Ammon's horn (tissue), 1 donor: ENCODE results near the gene BCL2.

Source experiments
- DNase-seq: peaks from one replicate; pipeline ENCODE4 v3.0.0-alpha.2; 2016; ENCODE audit warnings: low spot score

The BCL2 gene

DNA sequence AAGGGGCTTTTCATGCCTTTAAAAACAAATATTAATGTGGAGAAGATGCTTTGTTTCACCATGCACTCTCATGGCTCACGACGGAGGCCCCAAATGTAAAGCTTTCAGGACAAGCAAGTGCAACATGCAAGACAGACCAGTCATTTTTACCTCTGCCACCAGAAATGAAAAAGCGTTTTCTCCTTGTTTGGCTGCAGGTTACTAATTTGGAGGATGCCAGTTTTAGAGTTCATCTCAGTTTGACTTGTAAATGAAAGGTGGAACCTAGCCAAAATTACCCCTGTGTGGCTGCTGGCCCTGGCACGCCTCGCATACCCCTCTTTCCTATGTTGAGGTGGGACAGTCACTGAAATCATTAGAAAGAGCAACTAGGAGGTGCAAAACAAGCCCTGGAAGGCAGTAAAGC, 138.6 kb downstream of the BCL2 start:
- no peak for DNase-seq

DNA sequence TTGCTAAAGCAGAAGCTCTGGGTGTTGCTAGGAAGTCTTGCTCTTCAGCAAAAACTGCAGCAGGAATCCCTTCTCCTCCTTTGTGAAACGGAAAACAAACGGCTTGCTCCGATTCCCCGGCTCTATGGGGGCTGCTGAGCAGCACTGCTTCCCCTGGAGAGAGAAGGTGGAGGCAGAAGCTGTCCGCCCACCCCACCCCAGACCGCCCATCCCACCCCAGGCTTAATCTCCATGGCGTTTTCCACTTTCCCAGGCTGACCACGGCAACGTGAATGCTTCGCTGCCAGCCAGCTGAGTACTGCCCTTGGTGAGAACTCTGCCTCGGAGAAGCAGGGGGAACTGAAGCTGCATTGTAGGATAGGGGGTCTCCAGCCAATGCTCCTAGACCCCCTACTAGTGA, 139.2 kb downstream of the BCL2 start:
- no peak for DNase-seq

DNA sequence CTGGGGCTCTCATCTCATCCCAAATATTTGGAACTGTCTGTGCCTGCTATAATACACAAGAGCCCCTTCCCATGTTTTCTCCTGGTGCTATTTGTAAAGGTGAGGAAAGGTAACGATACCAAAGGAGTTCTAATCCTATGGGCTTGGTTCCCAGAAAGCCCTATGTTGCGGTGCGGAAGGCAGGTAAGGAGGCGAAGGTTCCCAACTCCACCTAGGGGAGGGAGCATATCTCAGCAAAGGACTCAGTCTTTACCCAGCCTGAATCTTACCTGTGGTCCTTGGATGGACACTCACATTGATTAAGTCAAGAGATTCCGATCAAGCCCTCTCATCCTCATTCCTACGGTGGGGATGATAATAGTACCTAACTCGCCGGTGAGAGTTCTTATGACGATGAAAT, 140.1 kb downstream of the BCL2 start:
- no peak for DNase-seq

DNA sequence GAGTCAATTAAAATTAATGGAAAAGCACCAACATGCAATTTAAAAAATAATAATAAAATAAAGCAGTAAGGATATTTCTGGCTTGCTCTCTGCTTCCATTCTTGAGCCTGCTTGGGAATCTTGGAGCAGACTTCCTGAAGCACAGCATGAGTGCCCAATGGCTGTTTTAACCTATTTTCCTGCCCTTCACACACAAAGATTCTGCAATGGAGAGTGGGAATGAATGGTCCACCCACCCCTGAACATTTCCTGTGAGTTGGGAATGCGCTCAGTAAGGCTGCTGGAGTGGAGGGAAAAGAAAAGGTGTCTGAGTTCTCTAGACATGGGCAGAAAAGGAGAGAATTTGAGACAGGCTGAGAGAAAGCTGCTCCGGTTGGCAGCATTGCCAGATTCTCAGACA, 140.6 kb downstream of the BCL2 start:
- DNase-seq = no peak

DNA sequence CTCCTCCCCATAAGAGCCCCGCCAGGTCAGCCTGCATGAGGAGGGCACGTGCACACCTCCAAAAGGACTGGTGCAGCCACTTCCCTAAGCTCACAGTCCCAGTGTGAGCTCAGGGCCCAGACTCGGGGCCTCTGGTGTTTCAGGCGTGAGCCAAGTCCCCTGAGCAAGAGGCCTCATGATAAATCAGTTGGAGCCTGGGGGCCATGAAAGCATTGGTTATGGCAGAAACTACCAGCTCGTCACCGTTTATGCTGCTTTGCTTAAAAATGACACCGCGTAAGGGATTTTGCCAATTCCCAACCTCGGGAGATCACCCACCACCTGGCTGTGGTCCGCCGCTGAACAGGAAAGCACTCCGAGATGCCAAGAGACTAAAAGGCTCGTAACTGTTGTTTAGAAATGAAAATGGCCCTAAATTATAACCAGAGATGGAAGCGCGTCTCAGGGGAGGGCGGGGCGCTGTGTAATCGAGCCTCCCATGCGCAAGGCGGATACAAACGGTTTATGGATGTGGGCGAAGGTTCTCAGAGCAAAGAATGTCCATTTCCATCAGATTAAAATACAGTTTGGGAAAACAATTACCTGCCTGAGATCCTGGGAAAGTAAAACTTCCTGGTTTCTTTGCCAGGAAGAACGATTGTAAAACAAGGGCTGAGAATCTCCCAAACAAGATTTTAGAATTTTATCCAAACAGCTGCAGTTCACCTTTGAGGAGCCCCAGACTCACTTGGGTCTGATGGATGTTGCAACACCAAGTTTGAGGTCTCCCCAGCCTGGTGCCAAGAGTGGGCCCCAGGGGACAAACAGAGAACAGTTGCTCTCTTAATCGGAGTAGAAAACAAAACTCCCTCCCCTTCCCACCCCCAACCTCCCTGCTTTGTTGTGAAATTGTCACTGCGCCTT, 141.4 kb downstream of the BCL2 start:
- DNase-seq = no peak

DNA sequence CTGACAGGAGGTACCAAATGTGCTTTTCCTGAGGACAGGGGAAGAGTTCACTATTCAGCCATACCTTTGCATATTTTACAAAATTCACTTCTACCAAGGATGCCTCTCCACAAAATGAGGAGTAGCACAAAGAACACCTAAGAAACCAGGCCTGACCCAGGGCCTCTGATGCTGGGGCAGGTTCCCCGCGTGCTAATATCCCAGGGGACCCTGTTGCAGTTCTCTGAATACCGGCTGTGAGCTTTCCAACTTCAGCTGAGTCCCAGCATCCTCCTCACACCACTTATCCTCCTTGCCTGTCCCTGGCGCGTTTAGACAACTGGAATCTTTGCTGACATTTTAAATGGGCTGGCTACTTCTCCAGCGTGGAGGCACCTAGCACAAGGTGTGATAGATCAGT, 142.3 kb downstream of the BCL2 start:
- no peak for DNase-seq

DNA sequence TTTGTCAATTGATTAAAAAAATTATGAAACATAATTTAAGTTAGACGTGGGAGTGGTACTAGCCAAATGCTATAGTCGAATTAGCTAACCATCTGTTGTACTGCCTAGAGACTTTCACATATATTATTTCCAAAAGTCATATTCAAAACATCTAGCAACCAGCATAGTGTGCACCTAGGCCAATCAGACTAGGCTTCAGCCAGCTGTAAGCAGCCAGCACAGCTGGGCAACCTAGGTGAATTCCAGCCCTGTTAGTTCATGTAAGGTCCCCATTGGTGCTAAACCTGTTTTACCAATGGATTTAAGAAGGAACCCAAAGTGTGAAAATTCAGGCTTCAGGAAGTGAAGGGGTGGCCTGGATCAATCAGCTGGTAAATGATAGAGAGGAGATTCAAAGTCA, 144.3 kb downstream of the BCL2 start:
- DNase-seq = no peak

DNA sequence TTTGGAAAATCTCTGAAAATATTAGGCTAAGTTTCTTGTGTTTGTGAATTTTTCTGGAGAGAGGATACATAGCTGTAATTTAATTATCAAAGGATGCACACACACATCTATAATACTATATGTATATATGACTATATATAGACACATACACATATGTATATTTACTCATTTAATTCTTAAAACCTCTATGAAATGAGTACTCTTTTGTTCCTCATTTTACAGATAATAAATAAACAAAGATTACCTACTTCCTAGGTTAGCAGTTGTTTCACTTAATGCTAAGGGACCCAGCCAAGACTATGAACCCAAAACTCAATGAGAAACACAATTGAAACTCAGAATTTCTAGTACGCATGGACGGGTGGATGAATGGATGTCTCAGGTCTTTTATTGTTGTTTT, 145.6 kb downstream of the BCL2 start:
- no peak for DNase-seq

DNA sequence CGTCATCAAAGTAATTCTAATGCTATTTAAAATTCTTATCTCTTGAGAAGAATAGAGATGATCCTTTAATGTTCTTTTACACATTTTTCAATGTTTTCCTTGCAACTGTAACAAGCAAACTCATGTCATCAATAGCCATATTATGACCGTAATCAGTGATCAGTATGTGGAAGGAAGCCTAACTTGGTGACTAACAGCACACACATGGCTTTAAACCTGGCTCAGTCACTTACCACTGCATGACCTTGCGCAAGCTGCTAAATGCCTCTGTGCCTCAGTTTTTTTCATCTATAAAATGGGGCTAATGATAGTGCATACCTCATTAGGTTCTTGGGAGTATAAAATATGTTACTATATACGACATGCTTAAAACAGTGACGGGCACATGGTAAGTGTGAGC, 149.7 kb downstream of the BCL2 start:
- DNase-seq = no peak

DNA sequence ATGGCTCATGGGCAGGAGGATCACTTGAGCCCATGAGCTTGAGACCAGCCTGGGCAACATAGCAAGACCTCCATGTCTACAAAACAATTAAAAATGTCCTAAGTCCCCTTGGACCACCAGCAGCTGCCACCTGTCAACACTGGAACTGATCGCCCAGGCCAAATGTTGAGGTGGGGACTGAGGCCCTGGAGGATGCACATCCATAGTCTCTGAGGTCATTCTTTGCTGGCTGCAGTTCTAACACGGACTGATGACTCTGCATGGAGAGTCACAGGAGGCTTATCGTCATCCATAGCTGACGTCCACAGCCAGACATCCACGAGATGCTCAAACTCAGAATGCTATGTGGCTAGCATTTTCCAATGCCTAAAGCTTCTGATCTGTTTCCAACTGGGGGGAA, 151.3 kb downstream of the BCL2 start:
- no peak for DNase-seq

DNA sequence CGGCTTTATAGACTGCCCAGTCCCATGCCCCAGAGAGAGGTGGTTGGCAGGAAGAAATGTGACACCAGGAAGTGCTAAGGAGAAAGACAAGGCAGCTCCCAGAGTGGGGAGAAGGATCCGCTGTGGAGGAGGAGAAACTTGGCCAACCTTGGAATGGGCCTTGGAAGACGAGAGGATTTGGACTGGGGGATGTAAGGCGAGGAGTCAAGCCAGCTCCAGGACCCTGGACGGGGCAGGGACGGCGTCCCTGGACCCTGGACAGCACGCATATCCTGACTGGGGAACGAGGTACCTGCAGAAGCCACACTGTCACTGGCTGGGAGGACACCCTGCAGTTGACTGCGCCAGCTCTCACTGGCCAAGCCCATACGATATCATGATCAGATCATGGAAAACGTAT, 153.4 kb downstream of the BCL2 start:
- no peak for DNase-seq

DNA sequence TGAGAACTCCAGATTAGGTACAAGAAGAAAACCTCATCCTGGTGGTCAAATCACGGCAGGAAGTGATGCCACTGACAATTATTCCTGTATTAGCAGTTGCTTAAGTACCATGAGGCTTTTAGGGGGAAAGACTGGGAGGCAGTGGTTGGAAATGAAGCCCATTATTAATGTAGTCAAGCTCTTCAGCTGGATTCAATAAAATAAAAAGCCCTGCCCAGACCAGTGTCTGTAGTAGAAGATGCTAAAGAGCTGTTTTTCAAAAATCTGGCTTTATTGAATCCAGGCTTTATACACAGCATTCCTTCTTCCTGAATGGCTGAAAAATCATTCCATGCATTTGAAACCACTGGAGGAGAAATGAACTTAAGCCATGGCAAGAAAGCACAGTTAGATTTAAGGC, 155.2 kb downstream of the BCL2 start:
- no peak for DNase-seq

DNA sequence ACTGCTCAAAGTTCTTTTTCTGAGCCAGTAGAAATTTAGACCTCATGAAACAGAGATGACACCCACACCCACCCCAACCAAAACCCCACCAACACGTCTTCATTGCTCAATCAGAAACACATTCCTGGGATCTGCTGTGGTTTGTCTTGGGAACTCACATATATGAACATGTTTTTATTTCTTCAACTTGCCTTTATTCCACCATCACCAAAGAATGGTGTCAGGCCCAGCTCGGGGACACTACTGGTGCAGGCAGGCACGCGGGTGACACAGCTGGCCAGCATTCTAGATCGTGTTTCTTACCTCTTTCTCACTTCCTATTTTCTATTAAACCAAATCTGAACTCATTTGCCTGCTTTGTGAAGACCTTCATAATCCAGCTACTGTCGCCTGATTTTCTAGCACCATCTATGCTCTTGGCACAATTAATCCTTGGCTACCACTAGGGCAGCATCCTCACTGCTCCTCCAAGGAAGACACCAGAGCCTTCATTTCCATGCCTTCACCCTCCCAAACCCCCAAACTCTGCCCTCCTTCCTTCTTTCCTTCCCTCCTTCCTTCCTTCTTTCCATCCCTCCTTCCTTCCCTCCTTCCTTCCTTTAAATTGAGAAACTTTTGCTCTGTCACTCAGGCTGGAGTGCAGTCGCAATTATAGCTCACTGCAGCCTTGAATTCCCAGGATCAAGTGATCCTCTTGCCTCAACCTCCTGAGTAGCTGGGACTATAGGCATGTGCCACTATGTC, 157.1 kb downstream of the BCL2 start:
- no peak for DNase-seq

DNA sequence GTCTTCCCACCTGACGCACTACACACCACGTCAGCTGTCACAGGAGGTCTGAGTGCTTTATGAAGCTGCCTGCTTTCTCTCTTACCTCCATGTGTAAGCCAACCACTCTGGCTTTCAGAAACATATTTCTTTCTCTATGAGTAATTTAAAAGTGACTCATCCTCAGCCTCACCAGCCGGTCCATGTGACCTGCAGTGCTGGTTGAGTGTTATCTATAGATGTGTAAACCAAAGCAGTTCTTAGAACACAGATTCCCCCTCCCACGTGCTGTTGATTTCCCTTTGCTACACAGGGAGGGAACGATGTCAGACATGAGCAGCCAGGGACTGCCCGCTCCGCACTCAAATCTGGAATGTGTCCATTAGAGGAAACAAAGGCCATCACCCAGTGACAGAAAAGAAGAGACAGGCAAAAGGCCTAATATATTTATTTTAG, 157.8 kb downstream of the BCL2 start:
- peak; percentile 70 for DNase-seq

DNA sequence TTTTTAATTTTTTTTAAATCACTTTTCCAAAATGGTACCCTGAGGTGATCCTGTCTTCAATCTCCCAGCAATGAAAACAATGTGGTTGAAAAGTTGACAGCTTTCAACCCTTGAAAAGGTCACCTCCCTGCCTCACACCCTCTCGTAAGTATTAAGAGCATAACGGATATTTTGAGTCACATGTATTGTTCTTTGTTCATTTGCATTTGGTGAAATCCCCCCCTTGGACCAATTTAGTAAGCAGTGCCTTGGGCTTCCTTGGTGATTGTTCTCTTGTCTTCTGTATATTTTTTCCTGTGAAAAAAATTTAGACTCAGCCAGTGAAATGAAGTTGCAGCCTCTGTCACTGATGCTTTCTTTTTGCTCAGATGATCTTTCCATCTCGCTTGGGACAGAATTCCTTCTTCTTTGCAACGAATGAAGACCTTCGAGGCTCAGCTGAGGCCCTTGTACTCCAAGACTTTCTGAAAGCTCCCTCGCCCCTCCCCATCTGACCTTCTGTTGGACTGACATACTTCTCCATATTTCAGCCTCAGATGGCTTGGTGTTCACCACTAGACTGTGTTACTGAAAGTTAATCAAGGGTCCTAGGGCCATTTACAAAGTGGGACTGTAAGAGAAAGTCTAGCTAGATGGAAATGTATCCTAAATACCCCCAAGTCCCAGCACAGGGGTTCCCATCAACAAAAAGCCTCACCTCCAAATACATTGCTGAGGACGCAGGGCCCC, 158.4 kb downstream of the BCL2 start:
- DNase-seq = no peak

DNA sequence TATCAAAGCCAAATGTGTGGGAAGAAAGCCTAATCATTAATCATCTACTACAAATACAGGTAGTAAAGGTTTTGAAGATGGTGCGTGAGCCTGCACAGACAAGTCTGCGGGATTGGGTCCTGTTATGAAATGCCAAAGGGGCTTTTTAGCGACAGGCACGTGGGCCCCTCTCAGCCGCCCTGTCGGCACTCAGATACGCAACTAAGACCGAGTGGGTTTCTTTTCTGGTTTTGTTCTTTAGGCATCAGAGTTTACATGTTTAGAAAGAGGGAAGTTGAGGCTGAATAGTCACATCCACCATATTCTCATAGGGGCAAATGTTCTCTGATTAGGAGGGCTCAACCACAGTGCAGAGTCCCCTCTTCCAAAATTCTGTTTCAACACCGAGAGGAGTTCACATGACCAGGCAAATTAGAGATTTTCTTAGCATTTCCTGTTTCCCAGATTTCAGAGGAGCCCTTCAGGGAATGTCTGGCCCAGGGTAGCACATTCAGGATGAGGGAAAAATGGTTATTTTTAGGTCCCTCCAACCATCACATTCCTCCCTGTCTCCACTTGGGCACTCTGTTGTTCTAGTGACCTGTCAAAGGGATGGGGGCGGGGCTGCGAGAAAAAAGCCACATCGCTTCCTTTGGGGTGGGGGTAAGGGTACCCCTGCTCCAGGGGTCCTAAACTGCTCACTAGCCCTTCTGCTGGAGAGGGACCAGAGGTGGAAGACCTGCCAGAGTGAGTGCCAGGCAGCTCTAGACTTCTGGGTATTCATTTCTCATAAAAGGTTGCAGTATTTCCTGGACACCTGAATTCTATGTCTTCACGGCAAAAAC, 159.2 kb downstream of the BCL2 start:
- DNase-seq = no peak

DNA sequence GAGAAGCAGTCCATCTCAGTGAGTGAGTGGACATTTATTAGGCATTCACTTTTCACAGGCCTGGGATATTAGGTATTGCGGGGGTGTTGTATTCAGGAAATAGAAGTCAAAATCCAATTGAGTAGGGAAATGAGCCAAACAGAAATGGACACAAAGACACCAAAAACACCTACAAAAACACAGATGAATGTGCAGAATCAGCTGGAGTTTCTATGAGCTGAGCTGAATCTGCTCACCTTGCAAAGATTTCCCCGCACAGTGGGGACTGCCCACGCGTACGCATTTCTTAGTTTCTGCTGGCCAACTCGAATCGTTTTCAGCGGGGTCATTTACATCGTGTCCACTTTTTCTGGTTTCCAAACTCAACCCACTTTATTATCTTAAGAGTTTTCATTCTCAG, 160.0 kb downstream of the BCL2 start:
- DNase-seq = no peak

DNA sequence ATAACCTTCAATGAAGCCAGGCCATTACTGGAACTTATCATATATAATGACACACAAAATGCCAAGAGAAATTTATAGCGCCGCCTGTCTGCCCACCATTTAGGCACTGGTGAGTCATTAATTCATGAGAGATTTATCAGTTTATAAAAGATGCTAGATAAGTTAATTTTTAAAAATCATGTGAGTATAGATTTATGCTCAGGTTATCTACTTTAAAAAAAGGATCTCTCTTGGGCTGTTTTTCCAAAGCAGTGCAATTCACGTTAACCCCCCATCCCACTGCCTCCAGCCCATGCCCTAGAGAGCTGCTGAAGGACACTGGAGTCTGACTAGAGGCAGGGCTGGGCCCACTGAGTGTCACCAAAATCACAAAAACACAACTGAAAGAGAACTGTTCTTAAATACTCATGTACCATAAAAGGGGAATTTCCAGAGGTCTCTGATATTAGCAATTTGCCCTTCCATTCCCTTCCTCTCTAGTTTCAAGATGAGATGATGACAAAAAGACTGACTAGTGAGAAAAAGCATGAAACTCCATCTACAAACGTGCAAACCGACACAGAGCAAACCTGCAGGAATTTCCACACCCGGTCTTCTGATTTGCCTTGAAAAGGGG, 160.8 kb downstream of the BCL2 start:
- no peak for DNase-seq

DNA sequence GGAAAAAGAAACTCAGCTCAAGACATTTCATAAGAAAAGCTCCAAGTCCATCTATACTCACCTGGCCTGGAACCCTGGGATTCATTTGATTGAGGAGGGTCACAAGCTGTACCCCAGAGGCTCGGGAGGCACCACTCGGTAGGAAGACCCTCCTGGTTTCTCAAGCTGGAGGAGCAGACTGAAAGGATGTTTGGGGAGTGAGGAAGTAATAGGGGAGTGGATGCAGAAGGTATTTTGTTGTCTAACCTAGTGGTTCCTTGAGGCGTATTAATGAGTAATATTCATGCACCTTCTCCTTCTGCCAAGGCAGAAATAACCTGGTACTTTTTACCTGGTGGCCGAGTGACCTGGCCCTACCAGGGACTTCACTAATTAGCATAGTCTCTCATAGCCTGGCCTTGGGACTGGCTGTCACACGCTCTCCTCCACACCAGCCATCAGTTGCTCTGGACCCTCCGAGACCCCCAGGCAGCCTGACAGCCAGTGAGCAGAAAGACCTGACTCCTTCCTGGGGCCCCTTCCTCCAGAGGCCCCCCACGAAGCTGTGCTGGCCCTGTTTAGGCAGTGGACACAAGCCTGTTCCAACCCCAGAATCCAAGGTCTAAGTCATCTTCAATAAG, 161.4 kb downstream of the BCL2 start:
- no peak for DNase-seq

DNA sequence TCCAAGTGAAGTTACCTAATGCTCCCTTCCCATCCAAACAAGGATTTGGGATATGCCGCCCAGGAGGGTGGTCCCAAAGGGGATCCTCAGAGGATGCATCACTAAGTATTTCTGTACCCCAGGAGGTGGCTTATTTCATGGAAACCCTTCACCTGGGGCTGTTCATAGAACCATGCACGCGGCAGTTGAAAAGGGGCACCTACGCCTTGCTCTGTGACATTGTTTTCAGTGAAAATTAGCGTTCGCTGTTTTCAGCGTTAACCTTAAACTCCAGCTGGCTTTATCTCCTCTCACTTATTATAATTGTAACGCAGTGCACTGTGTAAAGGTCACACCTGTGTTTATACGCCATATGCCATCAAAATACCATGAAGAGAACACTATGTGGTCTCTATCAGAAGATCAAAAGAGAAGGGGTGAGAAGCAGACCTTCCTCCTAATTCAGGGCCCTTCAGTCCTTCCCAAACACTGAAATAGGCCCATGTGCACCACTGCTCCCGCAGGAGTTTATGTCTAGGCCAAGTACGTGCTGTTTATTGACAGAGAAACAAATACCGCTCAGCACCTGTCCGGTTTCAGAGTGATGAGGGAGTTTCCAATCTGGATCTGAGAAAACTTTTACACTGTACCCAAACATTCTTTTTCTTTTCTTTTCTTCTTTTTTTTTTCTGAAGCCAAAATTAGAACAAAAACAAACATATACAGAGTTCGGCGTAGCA, 162.1 kb downstream of the BCL2 start:
- DNase-seq = no peak
